Measurements from ENCODE around the gene CX3CR1.

CX3CR1 gene

DNA sequence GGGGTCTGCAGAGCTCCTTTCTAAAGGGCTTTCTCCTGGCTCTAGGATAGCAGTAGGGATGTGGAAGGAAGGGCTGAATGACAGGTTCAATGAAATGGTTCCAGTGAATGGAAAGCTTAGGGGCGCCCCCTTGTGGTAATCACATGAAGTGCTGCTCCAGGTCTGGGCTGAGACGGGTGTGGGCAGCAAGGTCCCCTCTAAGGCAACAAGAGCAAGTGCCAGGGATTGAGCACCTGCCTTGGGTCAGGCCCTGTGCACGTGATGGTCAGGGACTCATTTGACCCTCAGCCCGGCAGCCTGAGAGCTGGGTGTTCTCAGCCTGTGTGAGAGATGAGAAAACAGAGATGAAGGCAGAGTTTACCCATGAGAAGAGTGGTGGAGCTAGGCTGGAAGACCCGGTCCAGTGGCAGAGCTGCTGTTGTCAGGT is 12.1 kb upstream of the CX3CR1 start:
- DNase-seq (ENCODE audit: low read depth, low spot score), result peak; percentile 71

DNA sequence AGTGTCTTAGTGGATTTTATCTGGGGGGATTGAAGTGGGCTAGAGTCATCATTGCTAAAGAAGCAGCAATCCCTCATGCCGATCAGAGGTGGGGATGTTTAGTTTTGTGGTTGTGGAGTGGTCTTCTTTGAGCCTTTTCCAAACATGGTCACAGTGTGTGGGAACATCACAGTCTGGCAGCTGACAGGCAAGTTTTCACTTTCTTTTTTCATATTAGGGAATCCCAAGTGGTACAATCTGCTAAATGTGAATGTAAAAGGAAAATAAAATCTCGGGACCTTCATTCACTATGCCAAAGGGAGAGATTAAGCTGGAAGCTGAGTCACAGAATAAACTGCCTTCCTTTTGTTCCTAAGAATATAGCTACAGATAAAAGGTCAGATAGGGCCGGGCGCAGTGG is 10.4 kb upstream of the CX3CR1 start:
- DNase-seq (ENCODE audit: low read depth, low spot score), result no peak

DNA sequence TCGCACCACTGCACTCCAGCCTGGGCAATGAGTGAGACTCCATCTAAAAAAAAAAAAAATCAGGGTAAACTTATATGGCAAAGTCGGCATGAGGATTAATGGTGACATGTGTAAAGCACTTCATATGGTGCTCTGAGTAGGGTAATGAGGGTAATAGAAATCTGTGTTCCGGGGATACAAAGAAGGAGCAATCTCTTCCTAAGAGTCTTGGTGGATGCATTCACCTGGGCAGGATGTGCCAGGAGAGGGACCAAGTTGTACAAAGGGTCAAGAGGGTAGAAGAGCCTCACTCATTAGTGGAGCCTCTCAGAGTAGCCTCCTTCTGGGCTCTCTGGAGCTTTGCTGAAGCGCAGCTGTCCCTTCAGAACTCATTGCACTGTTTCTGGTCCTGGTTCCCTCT is 9.3 kb upstream of the CX3CR1 start:
- DNase-seq (ENCODE audit: low read depth, low spot score), result no peak

DNA sequence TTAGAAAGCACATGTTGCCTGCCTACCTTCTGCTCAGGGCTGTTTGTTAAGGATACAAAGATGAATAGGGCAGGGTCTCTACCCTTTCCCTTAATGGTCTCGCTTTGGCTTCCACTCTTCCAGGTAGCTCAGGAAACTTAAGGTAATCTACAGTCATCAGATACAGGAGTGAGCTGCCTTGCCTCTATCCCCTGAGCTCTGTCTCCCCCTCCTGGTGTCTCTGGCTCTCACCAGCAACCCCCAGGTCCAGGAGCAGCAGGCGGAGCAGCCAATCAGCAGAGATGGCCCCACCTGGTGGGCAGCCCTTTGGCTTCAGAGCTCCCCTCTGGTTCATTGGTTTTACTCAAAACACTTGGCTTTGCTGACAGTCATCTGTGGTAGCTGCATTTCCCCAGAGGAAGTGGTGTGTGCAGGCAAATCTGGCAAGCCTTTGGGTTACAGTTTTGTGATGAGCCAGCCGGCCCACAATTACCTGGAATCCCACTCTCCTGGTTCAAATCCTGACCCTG is 8.5 kb upstream of the CX3CR1 start:
- peak; percentile 64 for DNase-seq (ENCODE audit: low read depth, low spot score)

DNA sequence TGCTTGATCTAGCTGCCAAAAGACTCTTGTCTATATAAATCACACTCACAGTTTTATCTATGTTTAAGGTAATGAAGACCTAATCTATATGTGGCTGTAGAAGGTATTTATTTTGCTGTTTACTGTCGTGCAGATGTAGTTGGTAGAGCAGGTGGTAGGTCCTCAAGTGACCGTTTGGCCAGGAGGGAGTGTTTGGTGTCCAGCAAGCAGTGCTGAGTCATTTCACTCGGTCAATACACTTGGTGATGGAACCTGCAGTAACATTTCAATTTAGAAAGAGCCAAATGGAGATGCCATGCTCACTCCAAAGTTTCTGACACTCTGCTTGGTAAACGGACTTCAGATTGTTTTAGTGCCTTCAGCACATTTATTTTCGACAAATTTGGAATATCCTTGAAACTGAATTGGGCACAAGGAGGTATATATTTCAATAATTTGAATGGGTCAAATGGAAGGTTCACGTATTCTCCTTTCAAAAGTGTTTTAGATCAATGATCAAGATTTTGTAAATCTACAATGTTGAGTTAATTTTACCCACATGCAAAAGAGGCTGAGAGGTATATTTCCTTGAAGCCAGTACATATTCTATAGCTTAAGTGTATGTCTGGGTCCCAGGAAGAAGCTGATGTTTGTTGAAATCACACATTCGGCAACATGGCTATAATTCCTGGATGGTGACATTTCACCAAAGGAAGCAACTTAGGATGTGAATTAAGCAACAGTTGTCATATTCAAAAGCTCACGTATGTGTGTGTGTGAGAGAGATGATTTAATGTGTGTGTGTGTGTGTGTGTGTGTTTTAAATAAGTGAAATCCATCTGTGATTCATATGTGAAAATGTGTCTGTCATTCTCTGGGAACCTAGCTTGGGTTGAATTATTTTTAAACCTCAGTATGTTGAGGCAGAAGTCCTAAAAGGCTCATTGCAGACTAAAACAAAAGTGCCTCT is 7.7 kb upstream of the CX3CR1 start:
- DNase-seq (ENCODE audit: low read depth, low spot score), result no peak

DNA sequence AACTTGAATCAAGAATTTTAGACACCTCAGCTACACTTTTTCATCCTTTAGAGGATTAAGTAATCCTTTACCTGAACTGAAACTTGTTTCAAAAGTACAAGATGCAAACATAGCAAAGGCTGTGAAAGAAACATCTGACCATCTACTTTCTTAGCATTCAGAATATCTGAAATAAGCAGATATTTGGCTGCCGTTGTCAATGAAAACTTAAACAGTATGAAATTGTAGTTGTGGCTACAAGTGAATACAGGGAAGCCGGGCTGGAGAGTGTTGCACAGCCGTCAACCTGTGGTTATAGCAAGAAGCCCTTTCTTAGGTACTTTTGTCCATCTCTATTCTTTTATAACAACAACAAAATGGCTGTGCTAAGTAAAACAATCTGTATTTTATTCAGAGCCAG is 6.9 kb upstream of the CX3CR1 start:
- DNase-seq (ENCODE audit: low read depth, low spot score), result no peak

DNA sequence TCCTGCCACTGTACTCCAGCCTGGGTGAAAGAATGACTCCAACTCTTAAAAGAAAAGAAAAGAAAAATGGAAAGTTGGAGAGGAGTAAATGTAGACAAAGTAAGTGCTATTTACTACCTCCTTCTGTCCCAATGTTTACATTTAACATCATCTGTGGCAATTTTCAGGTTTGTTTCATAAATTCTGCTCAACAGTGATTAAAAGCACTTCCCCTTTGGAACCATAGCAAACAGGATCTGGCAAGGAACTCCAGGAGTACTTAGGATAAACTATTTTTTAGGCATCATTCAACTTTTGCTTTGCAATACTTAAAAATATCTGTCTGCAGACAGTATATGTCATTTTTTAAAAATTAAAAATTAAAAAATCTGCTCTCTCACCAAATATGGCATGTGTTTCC is 5.5 kb upstream of the CX3CR1 start:
- no peak for DNase-seq (ENCODE audit: low read depth, low spot score)

DNA sequence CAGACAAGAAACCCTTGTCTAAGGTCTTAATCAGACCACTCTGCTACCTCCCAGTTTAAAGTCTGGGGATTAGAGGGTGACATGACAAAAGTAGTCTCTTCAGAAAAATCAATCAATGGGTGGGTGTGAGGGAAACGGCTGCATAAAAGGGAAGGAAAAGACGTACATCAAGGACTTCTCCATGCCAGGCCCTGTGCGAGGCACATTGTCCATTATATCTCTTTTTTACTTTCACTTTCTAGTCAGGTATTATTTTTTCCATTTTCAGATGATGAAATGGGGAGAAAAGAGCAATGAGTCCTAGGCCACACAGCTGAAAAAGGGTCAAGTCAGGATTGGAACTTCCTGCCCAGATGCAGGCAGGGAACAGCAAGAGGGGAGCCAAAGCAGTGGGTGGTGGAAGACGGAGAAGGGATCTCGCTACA is 4.6 kb upstream of the CX3CR1 start:
- DNase-seq (ENCODE audit: low read depth, low spot score), result no peak

DNA sequence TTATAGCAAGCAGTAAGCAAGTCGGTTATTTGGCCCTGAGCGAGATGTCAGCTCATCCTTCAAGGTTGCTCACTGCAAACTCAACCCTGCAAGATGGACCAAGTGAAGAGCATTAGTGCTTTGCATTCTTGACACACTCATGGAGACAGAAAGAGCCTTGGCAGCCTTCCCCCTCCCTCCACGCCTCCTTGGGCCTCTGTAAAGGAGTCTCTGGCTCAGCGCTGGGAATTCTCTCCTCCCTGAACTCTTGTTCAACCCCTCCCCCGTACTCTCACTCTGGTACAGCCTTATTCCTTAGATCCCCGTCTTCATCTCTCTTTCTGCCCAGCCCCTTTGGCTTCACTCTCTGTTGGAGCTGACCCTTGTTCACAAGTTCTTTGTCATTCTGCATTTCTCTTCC is 2.2 kb upstream of the CX3CR1 start:
- no peak for DNase-seq (ENCODE audit: low read depth, low spot score)

DNA sequence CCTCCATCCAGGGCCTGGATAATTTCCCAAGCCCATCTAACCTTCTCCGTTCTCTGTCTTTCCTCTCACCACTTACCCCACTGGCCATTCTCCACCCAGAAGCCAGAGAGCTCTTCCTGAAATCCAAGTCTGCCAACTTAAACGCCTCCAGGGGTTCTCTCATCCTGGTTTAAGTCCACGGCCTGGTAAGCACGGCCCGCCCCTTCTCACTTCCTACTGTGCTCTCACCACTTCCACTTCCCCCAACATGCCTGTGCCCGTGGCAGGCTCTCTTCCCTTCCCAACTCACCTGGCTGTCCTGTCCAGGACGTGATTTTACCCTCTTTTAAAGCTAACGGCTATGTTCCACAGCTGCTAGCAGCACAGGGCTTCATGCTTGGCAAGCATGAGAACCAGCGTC is 1.7 kb upstream of the CX3CR1 start:
- DNase-seq (ENCODE audit: low read depth, low spot score), result no peak

DNA sequence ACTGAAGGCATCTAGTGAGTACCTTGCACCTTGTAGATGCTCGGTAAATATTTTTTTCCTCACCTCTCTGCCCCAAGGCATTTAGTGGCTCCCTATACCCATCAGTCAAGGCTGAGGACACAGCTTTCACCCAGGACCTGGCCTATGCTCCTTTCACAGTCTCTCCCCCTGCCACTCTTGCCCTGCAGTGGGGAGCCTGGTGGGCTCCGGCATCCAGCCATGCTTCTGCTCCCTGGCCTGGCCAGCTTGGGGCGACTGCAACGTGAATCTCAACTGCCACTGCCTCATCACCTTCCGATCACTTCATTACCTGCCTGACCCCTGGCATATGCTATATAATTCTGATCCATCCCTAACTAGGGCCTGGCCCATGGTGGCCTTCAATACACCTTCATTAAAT is 735 bp upstream of the CX3CR1 start:
- DNase-seq (ENCODE audit: low read depth, low spot score), result no peak

DNA sequence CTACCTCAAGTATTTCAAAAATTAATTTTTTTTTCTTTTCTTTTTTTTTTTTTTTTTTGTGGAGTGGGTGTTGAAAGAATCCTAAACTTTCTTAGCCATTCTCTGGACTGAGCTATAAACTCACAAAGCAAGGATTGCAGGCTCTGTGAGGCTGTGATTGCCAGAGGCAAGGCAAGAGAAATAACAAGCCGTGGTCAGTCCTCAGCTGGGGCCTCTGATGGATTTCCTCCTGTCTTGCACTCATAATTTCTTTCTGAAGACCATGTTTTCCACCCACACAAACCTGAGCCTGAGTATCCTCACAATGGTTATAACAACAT is 1.3 kb downstream of the CX3CR1 start:
- no peak for DNase-seq (ENCODE audit: low read depth, low spot score)

DNA sequence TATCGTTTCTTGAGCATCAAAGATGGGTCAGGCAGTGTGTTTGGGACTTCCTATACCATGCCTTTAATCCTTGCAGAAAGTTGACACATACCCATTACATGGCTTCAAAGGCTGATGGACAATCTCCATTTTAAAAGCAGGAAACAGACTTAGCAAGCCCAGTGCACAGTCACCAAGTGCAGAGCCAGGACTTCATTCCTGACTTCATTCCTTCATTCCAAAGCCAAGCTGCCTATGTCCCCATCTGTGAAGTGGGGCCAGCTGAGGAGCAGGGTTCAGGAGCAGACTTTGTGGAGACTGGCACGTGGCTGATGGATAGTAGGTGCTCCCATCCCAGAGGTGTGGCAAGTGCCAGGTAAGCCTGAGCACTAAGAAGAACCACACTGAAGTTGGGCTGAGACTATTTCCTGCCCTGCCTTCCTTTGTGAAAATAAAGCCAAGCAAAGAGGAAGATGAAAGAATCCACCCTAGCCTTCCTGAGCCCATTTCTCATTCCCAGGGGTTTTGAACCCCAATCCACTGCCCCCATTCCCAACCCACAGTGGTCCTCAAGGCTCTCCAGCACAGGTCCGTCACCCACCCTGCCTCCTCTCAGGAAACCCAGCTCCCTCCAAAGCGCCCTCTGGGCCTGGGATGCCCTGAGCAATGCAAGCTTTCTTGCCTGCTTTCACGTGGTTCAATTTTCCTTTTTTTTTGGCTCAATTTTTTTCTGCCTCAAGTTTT is 1.8 kb downstream of the CX3CR1 start:
- DNase-seq (ENCODE audit: low read depth, low spot score), result no peak

DNA sequence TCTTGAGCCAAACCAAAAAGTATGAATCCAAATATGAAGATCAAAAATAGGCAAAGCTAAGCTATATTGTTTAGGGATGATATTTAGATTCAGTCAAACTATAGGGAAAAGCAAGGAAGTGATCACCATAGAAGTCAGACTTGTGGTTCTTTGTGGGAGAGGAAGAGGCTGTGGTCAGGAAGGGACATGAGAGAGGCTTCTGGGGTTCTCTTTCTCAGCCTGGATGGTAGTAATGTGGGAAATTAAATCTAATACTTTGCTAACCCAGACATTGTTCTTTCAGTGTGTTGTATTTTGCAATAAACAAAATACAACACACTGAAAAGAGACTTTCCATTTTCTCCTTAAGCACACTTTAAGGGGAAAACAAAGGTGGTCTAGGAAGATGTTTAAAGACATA is 3.1 kb downstream of the CX3CR1 start:
- no peak for DNase-seq (ENCODE audit: low read depth, low spot score)

DNA sequence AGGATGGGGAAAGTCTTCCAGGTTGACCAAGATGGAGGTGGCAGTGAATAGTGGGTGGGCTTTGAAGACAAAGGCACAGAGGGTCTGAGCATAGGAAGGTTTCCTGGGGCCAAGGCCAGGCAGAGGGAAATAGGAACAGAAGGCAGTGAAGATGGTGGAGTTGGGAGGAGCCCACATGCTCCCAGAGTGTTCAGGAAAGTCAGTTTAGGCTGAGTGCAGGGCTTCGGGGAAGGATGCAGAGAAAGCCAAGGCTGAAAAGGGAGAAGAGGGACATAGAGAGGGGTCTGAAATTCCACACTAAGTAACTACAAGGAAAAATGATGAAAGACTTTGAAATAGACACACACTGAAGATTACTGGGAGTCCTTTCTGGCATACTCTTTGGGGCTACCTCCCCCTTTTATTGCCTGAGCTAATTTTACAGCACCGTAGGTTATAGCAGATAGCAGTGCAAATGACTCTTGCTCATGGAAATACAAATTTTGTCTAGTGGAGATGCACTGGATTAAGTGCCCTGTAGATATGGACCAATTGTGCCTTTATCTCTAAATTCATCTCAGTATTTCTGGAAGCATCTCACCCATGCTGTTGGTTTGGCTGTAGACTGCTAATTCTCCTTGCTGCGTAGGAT is 3.8 kb downstream of the CX3CR1 start:
- no peak for DNase-seq (ENCODE audit: low read depth, low spot score)

DNA sequence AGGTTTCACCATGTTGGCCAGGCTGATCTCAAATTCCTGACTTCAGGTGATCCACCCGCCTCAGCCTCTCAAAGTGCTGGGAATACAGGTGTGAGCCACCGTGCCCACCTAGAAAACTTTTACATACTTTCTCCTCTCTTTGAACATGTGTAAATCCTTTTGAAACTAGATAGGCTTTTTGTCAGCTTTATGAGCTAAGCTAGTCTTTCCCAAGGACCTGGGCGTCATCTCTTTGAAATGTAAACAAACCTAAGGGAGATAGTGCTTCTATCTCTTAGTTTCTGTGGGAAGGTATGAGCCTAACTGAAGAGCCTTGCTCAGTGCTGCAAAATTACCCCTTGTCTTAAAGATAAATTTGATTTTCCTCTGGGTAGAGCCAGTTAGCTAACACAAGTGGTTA is 4.8 kb downstream of the CX3CR1 start:
- no peak for DNase-seq (ENCODE audit: low read depth, low spot score)

DNA sequence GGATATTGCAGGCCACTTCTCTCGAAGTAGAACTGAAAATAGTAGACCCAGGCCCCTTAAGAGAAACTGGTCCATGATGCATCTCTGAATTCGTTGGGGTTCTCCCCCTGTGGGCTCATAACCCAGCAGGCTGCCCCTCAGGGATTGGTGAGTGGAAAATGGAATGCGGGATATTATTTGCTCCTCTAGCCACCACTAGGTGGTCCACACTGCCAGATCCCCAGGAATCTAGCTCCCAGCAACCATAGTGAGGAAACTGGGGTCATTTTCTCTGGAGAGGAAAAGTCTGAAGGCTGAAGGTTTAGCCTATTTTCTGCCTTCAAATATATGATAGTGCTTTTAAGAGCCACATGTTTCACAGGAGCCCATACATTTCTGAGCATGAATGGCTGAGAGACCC is 6.7 kb downstream of the CX3CR1 start:
- no peak for DNase-seq (ENCODE audit: low read depth, low spot score)

DNA sequence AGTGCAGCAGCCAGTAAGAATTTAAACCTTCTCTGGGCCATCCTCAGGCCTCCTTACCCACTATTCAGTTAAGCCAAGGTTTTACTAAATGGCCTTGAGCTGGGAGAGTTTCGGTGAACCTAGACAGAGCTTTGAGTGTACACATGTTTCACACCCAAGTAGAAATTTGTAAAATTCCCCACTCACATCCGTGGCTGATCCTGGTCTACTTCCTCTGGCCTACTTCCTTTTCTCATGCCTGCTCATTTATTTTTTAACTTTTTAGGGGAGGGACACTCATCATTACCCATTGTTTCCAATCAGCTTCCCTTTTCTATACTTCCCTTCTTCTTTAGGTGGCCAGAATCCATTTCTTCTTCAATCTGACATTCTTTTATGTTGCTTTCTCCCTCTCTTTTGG is 7.6 kb downstream of the CX3CR1 start:
- no peak for DNase-seq (ENCODE audit: low read depth, low spot score)

DNA sequence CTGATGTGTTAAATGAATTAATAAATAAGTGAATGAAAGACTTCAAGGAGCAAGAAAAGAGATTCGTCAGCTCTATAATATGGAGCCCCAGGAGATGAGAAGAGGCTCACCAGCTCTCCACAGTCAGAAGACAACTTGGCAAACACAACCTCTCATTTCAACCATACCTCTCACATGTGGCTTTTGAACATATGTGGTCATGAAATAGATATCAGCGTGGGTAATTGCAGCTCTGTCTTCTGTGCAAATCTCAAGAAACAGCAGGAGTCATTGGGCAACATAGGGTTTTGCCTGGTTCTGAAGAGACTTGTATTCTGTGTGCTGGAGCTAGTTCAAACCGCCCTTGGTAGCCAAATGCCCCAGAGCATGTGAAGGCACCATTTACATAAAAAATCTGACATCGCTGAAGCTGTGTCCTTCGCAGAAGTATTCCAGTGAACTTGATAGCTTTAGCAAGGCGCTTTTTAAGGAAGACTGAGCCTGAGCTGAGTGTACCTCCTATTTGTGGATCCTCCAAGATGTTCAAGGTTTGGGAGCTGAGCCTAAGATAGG is 8.4 kb downstream of the CX3CR1 start:
- no peak for DNase-seq (ENCODE audit: low read depth, low spot score)

DNA sequence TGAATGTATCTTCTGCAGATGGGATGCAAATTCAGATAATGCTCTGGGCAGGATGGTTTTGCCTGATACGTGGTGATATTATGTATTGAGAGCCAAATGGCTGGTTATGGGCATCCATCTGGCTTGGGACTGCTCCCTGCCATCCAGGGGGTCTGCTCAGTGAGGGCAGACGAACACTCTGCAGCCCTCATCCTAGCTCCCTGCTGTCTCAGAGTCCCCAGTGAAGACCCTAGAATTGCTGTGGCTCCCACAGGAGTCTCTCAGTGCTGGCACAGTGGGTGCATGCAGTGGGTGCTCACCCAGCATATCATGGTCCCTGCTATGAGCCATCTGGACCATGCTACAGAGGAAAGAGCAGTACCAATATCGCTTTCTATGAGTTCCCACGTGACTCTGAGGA is 10.3 kb downstream of the CX3CR1 start:
- no peak for DNase-seq (ENCODE audit: low read depth, low spot score)

DNA sequence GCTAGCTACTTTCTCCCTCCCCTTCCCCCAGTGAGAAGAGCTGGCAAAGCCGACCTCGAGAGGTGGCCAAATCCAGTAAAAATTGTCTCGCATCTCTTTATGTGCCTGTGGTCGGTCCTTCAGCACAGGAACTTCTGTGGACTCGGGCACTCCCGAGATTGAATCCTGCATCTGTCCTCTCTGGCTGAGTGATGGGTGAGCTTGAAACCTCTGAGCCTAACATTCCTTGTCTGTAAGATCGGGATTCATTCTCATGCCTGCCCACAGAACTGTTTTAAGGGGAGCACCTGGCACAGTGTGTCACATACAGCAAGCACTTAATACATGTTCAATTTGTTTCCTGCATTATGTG is 11.3 kb downstream of the CX3CR1 start:
- no peak for DNase-seq (ENCODE audit: low read depth, low spot score)

Data from activated CD4-positive, CD25-positive, alpha-beta regulatory T cell treated with anti-CD3 and anti-CD28 coated beads, Interleukin-2, amount 50 U/mL, for 16 hours (primary cell).